ENCODE results near the gene INAVA. TPM values are rescaled to one million over a fixed set of nuclear protein-coding genes. Genes with fewer than 3 reads are reported as not detected.

The INAVA gene
- total RNA-seq, 1 experiment from 2014 or later, result 36.8 TPM

- no peak overlapping the region for H3K4ac ChIP-seq (ENCODE audit: low read depth, low read length)
- H3T11ph ChIP-seq (ENCODE audit: low read length), result no peak overlapping the region
- H3K9me3 ChIP-seq (ENCODE audit: control insufficient read depth, low read depth, low read length), result no peaks in the 10 kb centered on the region
- H4K91ac ChIP-seq (ENCODE audit: insufficient read length, low read depth, low read length), result no peak overlapping the region
- H2BK120ac ChIP-seq (ENCODE audit: low read depth, low read length, poor library complexity, severe bottlenecking), result no peak overlapping the region
- Mint-ChIP-seq H3K27me3 (ENCODE audit: low read depth) (no peaks in the 10 kb centered on the region), H3K36me3 (ENCODE audit: insufficient read depth in 1 of 3, low read depth in 3 of 3) (peaks cover 8 to 53% (median 47%) of the 10 kb centered on the region in 3 experiments; a peak in 6 of 7 replicates), H3K4me1 (peaks cover 7 to 12% of the 10 kb centered on the region in 2 experiments), H3K9me3 (no peaks in the 10 kb centered on the region), H3K27ac (no peak overlapping the region), H3K4me3 (no peak overlapping the region)
- no peak overlapping the region for H2BK5ac ChIP-seq (ENCODE audit: insufficient read length, low read length)
- no peak overlapping the region for H3K4me2 ChIP-seq (ENCODE audit: insufficient read depth, insufficient read length, low read length)
- no peaks in the 10 kb centered on the region for H3K79me2 ChIP-seq (ENCODE audit: insufficient read depth, low read length)
- no peaks in the 10 kb centered on the region for H3K23me2 ChIP-seq (ENCODE audit: insufficient read length, low read depth, low read length, poor library complexity, severe bottlenecking)
- no peak overlapping the region for H3K9ac ChIP-seq (ENCODE audit: extremely low read depth, insufficient read length, low read length)
- no peak for TF ChIP-seq CTCF (conservative IDR thresholded peaks at IDR 0.05)
- H4K5ac ChIP-seq (ENCODE audit: insufficient read length, low read depth, low read length), result no peak overlapping the region
- no peak overlapping the region for H3K23ac ChIP-seq (ENCODE audit: insufficient read length, low read depth, low read length)
- H3K79me1 ChIP-seq (ENCODE audit: insufficient read depth, low read depth, low read length, poor library complexity, severe bottlenecking), result no peaks in the 10 kb centered on the region
- no peak overlapping the region for H2BK15ac ChIP-seq (ENCODE audit: low read depth, low read length)
- DNase-seq, result no peak
- no peak overlapping the region for H3K56ac ChIP-seq (ENCODE audit: insufficient read length, low read depth, low read length)
- H4K20me1 ChIP-seq (ENCODE audit: control insufficient read depth, insufficient read depth, insufficient read length), result no peaks in the 10 kb centered on the region
- no peaks in the 10 kb centered on the region for H3K27me3 ChIP-seq (ENCODE audit: insufficient read depth, low read length)
- H2AFZ ChIP-seq (ENCODE audit: low read length), result no peak overlapping the region
- no peak overlapping the region for H2BK20ac ChIP-seq (ENCODE audit: low read depth, low read length, poor library complexity, severe bottlenecking)
- no peaks in the 10 kb centered on the region for H3K4me1 ChIP-seq (ENCODE audit: insufficient read depth, low read length)
- no peak overlapping the region for H2BK12ac ChIP-seq (ENCODE audit: insufficient read length, low read depth, low read length)
- H3K18ac ChIP-seq (ENCODE audit: insufficient read length, low read depth, low read length), result no peak overlapping the region
- H4K8ac ChIP-seq (replicated peaks; ENCODE audit: insufficient read length, low read depth, low read length), result no peak overlapping the region
- H3K27ac ChIP-seq (ENCODE audit: insufficient read length, low read depth, low read length), result no peak overlapping the region
- H3K14ac ChIP-seq (ENCODE audit: insufficient read depth, low read length), result no peak overlapping the region
- H2AK5ac ChIP-seq (ENCODE audit: insufficient read length, low read length), result no peak overlapping the region
Measured at GRCh38 chr1:200850554-200850953, 44.1 kb upstream of the INAVA start.

Measured in H9 (cell line).